ENCODE data around the gene MBNL2.
A peak's percentile ranks its signal among the peaks of the same experiment; 100 is the strongest.

Gene MBNL2

DNA sequence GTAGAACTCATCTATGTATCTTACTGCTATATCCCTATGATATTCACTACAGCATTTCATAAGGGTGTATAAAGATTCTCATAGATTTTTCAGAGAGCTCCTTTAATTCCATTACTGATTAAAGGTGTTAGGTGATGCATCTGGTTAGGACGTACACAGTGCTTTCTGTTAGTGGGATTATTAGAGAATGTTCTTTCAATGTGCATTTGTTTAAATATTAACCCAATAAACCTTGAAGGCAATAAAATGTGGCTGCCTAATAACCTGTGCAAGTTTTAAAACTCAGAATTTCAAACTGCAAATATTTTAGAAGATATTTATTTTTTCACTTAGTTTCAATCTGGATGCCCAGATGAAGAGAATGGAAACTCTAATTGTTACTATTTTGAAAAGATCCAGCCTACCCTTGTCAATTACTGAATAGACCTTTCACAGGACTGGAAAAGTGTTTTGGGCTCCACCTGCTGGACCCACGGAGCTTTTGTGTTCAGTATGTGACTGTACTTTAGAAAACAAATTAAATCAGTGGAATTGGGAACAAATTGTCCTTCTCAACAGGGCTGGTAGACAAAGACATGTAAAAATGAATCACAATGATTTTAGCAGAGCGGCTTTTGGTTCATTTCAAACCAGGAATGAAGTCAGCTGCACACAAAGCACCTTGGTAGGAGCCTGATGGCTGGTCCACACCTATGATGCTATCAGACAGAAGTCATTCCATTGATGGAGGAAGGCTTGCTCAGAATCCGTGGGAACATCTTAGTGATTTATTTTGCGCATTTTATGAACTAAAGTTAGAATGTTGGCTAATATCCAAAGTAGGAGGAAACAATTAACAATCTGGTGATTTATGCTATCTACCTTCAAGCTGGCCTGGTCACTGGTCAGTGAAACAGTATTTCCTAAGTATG, 122.4 kb downstream of the MBNL2 start:
- no peaks in the 10 kb centered on the region for H3K36me3 ChIP-seq (ENCODE audit: low read length)
- H3K9me2 ChIP-seq (replicated peaks; ENCODE audit: insufficient read depth, low read length): no peaks in the 10 kb centered on the region
- no peaks in the 10 kb centered on the region for H3K9me3 ChIP-seq (ENCODE audit: insufficient read depth, low read length)
- no peaks in the 10 kb centered on the region for H3K27me3 ChIP-seq (ENCODE audit: low read length)
- H4K20me1 ChIP-seq (ENCODE audit: low read depth, low read length): no peaks in the 10 kb centered on the region
- H3K4me2 ChIP-seq (ENCODE audit: low read depth, low read length, poor library complexity, severe bottlenecking): no peak overlapping the region
- no peak overlapping the region for H3K27ac ChIP-seq (ENCODE audit: low read depth, low read length)
- no peak overlapping the region for H3K9ac ChIP-seq (ENCODE audit: low read length)
- no peak for TF ChIP-seq EZH2phosphoT487 (conservative IDR thresholded peaks at IDR 0.05; ENCODE audit: low read length)
- TF ChIP-seq, protein P1, sequence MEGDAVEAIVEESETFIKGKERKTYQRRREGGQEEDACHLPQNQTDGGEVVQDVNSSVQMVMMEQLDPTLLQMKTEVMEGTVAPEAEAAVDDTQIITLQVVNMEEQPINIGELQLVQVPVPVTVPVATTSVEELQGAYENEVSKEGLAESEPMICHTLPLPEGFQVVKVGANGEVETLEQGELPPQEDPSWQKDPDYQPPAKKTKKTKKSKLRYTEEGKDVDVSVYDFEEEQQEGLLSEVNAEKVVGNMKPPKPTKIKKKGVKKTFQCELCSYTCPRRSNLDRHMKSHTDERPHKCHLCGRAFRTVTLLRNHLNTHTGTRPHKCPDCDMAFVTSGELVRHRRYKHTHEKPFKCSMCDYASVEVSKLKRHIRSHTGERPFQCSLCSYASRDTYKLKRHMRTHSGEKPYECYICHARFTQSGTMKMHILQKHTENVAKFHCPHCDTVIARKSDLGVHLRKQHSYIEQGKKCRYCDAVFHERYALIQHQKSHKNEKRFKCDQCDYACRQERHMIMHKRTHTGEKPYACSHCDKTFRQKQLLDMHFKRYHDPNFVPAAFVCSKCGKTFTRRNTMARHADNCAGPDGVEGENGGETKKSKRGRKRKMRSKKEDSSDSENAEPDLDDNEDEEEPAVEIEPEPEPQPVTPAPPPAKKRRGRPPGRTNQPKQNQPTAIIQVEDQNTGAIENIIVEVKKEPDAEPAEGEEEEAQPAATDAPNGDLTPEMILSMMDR (IDR thresholded peaks at IDR 0.05; ENCODE audit: insufficient read depth, low read length, poor library complexity, severe bottlenecking): peak; percentile 20
- no peaks in the 10 kb centered on the region for H3K79me2 ChIP-seq (ENCODE audit: insufficient read depth, low read length)
- no peak overlapping the region for H2AFZ ChIP-seq (ENCODE audit: low read depth, low read length, severe bottlenecking)
- no peak overlapping the region for H3K4me3 ChIP-seq (ENCODE audit: insufficient read depth, low read length, poor library complexity, severe bottlenecking)
- H3F3A ChIP-seq (ENCODE audit: insufficient read depth): no peaks in the 10 kb centered on the region

DNA sequence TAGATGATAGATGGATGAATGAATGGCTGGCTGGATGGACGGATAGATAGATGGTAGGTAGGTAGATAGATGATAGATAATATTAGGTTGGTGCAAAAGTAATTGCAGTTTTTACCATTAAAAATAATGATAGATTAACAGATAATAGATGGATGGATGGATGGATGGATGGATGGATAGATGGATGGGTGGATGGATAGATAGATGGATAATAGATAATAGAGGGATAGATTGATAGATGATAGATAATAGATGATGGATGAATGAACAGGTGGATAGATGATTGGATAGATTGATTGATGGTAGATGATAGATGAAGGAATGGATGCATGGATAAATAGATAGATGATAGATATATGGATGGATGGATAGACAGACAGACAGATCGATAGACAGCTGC, 124.0 kb downstream of the MBNL2 start:
- Histone ChIP-seq H3K9ac (ENCODE audit: low read length) (no peak overlapping the region), H3K79me2 (ENCODE audit: insufficient read depth, low read length) (no peaks in the 10 kb centered on the region), H3K4me2 (ENCODE audit: low read depth, low read length, poor library complexity, severe bottlenecking) (no peak overlapping the region), H3K27ac (ENCODE audit: low read depth, low read length) (no peak overlapping the region), H4K20me1 (ENCODE audit: low read depth, low read length) (no peaks in the 10 kb centered on the region), H3K36me3 (ENCODE audit: low read length) (no peaks in the 10 kb centered on the region), H3K9me2 (replicated peaks; ENCODE audit: insufficient read depth, low read length) (no peaks in the 10 kb centered on the region), H2AFZ (ENCODE audit: low read depth, low read length, severe bottlenecking) (no peak overlapping the region), H3K9me3 (ENCODE audit: insufficient read depth, low read length) (no peaks in the 10 kb centered on the region), H3K4me3 (ENCODE audit: insufficient read depth, low read length, poor library complexity, severe bottlenecking) (no peak overlapping the region), H3K27me3 (ENCODE audit: low read length) (no peaks in the 10 kb centered on the region), H3F3A (ENCODE audit: insufficient read depth) (no peaks in the 10 kb centered on the region)
- TF ChIP-seq, protein P1 (IDR thresholded peaks at IDR 0.05; ENCODE audit: insufficient read depth, low read length, poor library complexity, severe bottlenecking): no peak
- no peak for TF ChIP-seq EZH2phosphoT487 (conservative IDR thresholded peaks at IDR 0.05; ENCODE audit: low read length)

DNA sequence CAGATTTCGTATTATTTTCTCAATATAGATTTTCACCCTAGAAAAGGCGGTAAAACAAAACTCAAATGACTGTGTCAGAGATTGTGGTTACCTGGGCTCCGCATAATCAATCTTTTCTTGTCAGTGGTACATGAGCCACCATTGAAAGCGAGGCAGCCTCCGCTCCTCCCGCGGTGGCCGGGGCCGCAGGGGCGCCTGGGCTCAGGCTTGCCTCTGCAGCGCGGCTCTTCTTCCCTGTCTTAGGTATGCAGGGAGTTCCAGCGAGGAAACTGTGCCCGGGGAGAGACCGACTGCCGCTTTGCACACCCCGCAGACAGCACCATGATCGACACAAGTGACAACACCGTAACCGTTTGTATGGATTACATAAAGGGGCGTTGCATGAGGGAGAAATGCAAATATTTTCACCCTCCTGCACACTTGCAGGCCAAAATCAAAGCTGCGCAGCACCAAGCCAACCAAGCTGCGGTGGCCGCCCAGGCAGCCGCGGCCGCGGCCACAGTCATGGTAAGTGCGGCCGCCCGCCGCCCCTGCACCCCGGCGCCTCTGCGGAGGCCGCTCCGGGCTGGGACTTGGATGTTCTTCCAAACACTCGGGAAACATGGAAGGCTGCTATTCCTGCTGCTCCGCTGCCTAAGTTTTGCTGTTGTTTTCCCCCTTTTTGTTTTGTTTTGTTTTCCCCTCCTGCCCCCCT, 124.6 kb downstream of the MBNL2 start:
- H4K20me1 ChIP-seq (ENCODE audit: low read depth, low read length): no peaks in the 10 kb centered on the region
- H3K9me2 ChIP-seq (replicated peaks; ENCODE audit: insufficient read depth, low read length): no peaks in the 10 kb centered on the region
- no peak overlapping the region for H2AFZ ChIP-seq (ENCODE audit: low read depth, low read length, severe bottlenecking)
- no peaks in the 10 kb centered on the region for H3F3A ChIP-seq (ENCODE audit: insufficient read depth)
- H3K4me3 ChIP-seq (ENCODE audit: insufficient read depth, low read length, poor library complexity, severe bottlenecking): no peak overlapping the region
- H3K36me3 ChIP-seq (ENCODE audit: low read length): no peaks in the 10 kb centered on the region
- H3K4me2 ChIP-seq (ENCODE audit: low read depth, low read length, poor library complexity, severe bottlenecking): no peak overlapping the region
- no peak overlapping the region for H3K9ac ChIP-seq (ENCODE audit: low read length)
- no peaks in the 10 kb centered on the region for H3K9me3 ChIP-seq (ENCODE audit: insufficient read depth, low read length)
- TF ChIP-seq EZH2phosphoT487 (conservative IDR thresholded peaks at IDR 0.05; ENCODE audit: low read length): no peak
- TF ChIP-seq, protein P1 (IDR thresholded peaks at IDR 0.05; ENCODE audit: insufficient read depth, low read length, poor library complexity, severe bottlenecking): no peak
- H3K79me2 ChIP-seq (ENCODE audit: insufficient read depth, low read length): no peaks in the 10 kb centered on the region
- H3K27me3 ChIP-seq (ENCODE audit: low read length): no peaks in the 10 kb centered on the region
- no peak overlapping the region for H3K27ac ChIP-seq (ENCODE audit: low read depth, low read length)
